ENCODE measurements around the gene DDX1. TPM values are rescaled to one million over a fixed set of nuclear protein-coding genes. Genes with fewer than 3 reads are reported as not detected.

DDX1 gene
- polyA plus RNA-seq, 2 donors, result 40.8 to 70.0 TPM

- no peaks in the 10 kb centered on the region for H3K4me1 ChIP-seq (ENCODE audit: control insufficient read depth in 2 of 2, insufficient read depth in 2 of 2, low read length in 1 of 2)
- no peaks in the 10 kb centered on the region for H3K9me3 ChIP-seq (ENCODE audit: control insufficient read depth in 2 of 2, insufficient read depth in 1 of 2, low read depth in 1 of 2, low read length in 1 of 2)
- 90 to 94% methylated on average over 10 of the region's 10 CpGs for WGBS, 2 donors
- peaks cover 6 to 8% of the 10 kb centered on the region in 2 donors for H3K36me3 ChIP-seq (ENCODE audit: control insufficient read depth in 2 of 2, insufficient read depth in 2 of 2, low read length in 1 of 2)
- no peak overlapping the region for H3K27ac ChIP-seq (ENCODE audit: low read depth in 2 of 2, low read length in 1 of 2)
- H3K4me3 ChIP-seq (ENCODE audit: low read depth in 1 of 2, low read length in 2 of 2), result no peak overlapping the region
- H3K27me3 ChIP-seq (ENCODE audit: control insufficient read depth in 1 of 2, insufficient read depth in 2 of 2, low read length in 2 of 2), result no peaks in the 10 kb centered on the region
Measured at GRCh38 chr2:15613736-15614429, 22.2 kb downstream of the DDX1 start.

GRCh38 chr2:15614545-15615300 is 23.1 kb downstream of the DDX1 start:
- Histone ChIP-seq H3K4me1 (ENCODE audit: control insufficient read depth in 2 of 2, insufficient read depth in 2 of 2, low read length in 1 of 2) (no peaks in the 10 kb centered on the region), H3K9me3 (ENCODE audit: control insufficient read depth in 2 of 2, insufficient read depth in 1 of 2, low read depth in 1 of 2, low read length in 1 of 2) (no peaks in the 10 kb centered on the region), H3K27me3 (ENCODE audit: control insufficient read depth in 1 of 2, insufficient read depth in 2 of 2, low read length in 2 of 2) (no peaks in the 10 kb centered on the region), H3K36me3 (ENCODE audit: control insufficient read depth in 2 of 2, insufficient read depth in 2 of 2, low read length in 1 of 2) (peaks cover 11 to 13% of the 10 kb centered on the region in 2 donors), H3K27ac (ENCODE audit: low read depth in 2 of 2, low read length in 1 of 2) (no peak overlapping the region), H3K4me3 (ENCODE audit: low read depth in 1 of 2, low read length in 2 of 2) (no peak overlapping the region)
- 88 to 90% methylated on average over 6 of the region's 6 CpGs for WGBS, 2 donors

GRCh38 chr2:15615301-15615920 is 23.7 kb downstream of the DDX1 start:
- peaks cover 11 to 13% of the 10 kb centered on the region in 2 donors for H3K36me3 ChIP-seq (ENCODE audit: control insufficient read depth in 2 of 2, insufficient read depth in 2 of 2, low read length in 1 of 2)
- 79 to 89% methylated on average over 3 of the region's 3 CpGs for WGBS, 2 donors

DNA sequence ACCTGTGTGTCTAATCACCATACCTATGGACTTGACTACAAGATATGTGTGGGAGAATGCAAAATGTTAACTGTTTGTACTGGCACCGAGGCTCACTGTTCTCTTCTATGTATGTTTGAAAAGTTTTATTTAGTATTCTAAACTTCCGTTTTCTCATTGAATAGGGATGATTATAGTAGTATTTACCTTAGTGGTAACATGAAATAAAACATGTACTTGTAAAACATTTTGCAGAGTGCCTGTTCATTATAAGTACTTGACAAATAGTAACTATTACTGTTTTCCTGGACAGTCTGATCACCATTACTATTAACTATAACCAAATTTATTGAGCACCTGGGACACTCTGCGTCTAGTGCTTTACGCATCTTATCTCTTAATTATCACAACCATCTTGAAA is 24.8 kb downstream of the DDX1 start:
- WGBS, 2 donors, result 84 to 91% methylated on average over 4 of the region's 4 CpGs
- Histone ChIP-seq H3K4me3 (ENCODE audit: low read depth in 1 of 2, low read length in 2 of 2) (no peak overlapping the region), H3K9me3 (ENCODE audit: control insufficient read depth in 2 of 2, insufficient read depth in 1 of 2, low read depth in 1 of 2, low read length in 1 of 2) (no peaks in the 10 kb centered on the region), H3K36me3 (ENCODE audit: control insufficient read depth in 2 of 2, insufficient read depth in 2 of 2, low read length in 1 of 2) (peaks cover 11 to 13% of the 10 kb centered on the region in 2 donors), H3K27ac (ENCODE audit: low read depth in 2 of 2, low read length in 1 of 2) (no peak overlapping the region), H3K27me3 (ENCODE audit: control insufficient read depth in 1 of 2, insufficient read depth in 2 of 2, low read length in 2 of 2) (no peaks in the 10 kb centered on the region), H3K4me1 (ENCODE audit: control insufficient read depth in 2 of 2, insufficient read depth in 2 of 2, low read length in 1 of 2) (no peaks in the 10 kb centered on the region)

More at GRCh38 chr2:15615301-15615920, 23.7 kb downstream of the DDX1 start:
- H3K4me3 ChIP-seq (ENCODE audit: low read depth in 1 of 2, low read length in 2 of 2), result no peak overlapping the region
- H3K4me1 ChIP-seq (ENCODE audit: control insufficient read depth in 2 of 2, insufficient read depth in 2 of 2, low read length in 1 of 2), result no peaks in the 10 kb centered on the region
- H3K27ac ChIP-seq (ENCODE audit: low read depth in 2 of 2, low read length in 1 of 2), result no peak overlapping the region
- H3K27me3 ChIP-seq (ENCODE audit: control insufficient read depth in 1 of 2, insufficient read depth in 2 of 2, low read length in 2 of 2), result no peaks in the 10 kb centered on the region
- no peaks in the 10 kb centered on the region for H3K9me3 ChIP-seq (ENCODE audit: control insufficient read depth in 2 of 2, insufficient read depth in 1 of 2, low read depth in 1 of 2, low read length in 1 of 2)

GRCh38 chr2:15616850-15617777 is 25.4 kb downstream of the DDX1 start:
- Histone ChIP-seq H3K4me3 (ENCODE audit: low read depth in 1 of 2, low read length in 2 of 2) (no peak overlapping the region), H3K27me3 (ENCODE audit: control insufficient read depth in 1 of 2, insufficient read depth in 2 of 2, low read length in 2 of 2) (no peaks in the 10 kb centered on the region), H3K36me3 (ENCODE audit: control insufficient read depth in 2 of 2, insufficient read depth in 2 of 2, low read length in 1 of 2) (peaks cover 11 to 13% of the 10 kb centered on the region in 2 donors), H3K4me1 (ENCODE audit: control insufficient read depth in 2 of 2, insufficient read depth in 2 of 2, low read length in 1 of 2) (no peaks in the 10 kb centered on the region), H3K9me3 (ENCODE audit: control insufficient read depth in 2 of 2, insufficient read depth in 1 of 2, low read depth in 1 of 2, low read length in 1 of 2) (no peaks in the 10 kb centered on the region), H3K27ac (ENCODE audit: low read depth in 2 of 2, low read length in 1 of 2) (no peak overlapping the region)
- WGBS, 2 donors, result 95% methylated on average over 3 of the region's 3 CpGs

DNA sequence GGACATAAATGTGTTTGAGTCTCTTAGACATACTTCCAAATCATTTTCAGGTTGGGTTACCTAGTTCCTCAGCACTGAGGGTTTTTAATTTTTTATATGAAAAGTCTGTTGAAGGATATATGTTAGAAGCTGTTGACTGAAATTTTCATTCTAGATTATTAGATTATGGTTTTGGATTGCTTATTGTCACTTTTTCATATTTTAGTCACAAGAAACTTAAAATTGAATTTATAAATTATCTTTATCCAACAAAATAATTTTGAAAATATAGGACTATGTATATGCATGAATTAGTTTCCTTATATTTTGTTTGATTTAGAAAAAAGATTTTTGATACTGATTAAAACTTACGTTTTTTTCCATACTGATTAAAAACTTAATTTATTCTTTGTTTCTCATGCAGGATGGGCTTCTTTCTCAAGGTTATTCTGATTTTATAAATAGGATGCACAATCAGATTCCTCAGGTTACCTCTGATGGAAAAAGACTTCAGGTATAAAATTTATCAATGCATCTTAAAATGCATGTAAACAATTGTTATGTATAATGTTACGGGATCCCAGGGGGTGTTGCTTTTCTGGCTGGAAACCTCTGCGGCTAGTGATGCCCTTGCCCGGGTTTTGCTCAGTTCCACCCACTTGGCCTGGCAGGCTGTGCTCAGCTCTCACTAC is 26.2 kb downstream of the DDX1 start:
- Histone ChIP-seq H3K36me3 (ENCODE audit: control insufficient read depth in 2 of 2, insufficient read depth in 2 of 2, low read length in 1 of 2) (peaks cover 11 to 13% of the 10 kb centered on the region in 2 donors), H3K4me1 (ENCODE audit: control insufficient read depth in 2 of 2, insufficient read depth in 2 of 2, low read length in 1 of 2) (no peaks in the 10 kb centered on the region), H3K9me3 (ENCODE audit: control insufficient read depth in 2 of 2, insufficient read depth in 1 of 2, low read depth in 1 of 2, low read length in 1 of 2) (no peaks in the 10 kb centered on the region), H3K27me3 (ENCODE audit: control insufficient read depth in 1 of 2, insufficient read depth in 2 of 2, low read length in 2 of 2) (no peaks in the 10 kb centered on the region), H3K4me3 (ENCODE audit: low read depth in 1 of 2, low read length in 2 of 2) (no peak overlapping the region), H3K27ac (ENCODE audit: low read depth in 2 of 2, low read length in 1 of 2) (no peak overlapping the region)
- WGBS, 2 donors, result 96 to 98% methylated on average over 4 of the region's 4 CpGs

DNA sequence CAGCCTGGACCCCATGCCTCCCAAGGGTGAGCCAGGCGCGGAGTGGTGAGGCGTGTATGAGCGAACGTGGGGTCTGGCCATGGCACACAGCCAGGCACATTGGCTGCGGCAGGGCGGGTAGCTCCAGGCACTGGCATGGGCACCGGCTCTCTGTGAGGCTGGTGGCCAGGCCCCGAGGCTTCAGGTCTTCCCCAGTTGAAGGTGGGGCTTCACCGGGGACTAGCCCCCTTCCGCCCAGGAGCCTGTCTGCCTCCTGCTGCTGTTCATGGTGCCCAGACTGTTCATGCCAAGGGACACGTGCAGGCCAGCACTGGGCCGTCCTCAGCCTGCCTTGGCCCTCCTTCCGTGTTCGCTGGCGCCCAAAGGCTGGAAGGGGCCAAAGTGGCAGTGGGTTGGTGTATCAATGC is 26.8 kb downstream of the DDX1 start:
- H3K9me3 ChIP-seq (ENCODE audit: control insufficient read depth in 2 of 2, insufficient read depth in 1 of 2, low read depth in 1 of 2, low read length in 1 of 2), result no peaks in the 10 kb centered on the region
- H3K27ac ChIP-seq (ENCODE audit: low read depth in 2 of 2, low read length in 1 of 2), result no peak overlapping the region
- H3K36me3 ChIP-seq (ENCODE audit: control insufficient read depth in 2 of 2, insufficient read depth in 2 of 2, low read length in 1 of 2), result peaks cover 11 to 13% of the 10 kb centered on the region in 2 donors
- 88 to 95% methylated on average over 16 of the region's 16 CpGs for WGBS, 2 donors
- no peaks in the 10 kb centered on the region for H3K4me1 ChIP-seq (ENCODE audit: control insufficient read depth in 2 of 2, insufficient read depth in 2 of 2, low read length in 1 of 2)
- no peak overlapping the region for H3K4me3 ChIP-seq (ENCODE audit: low read depth in 1 of 2, low read length in 2 of 2)
- H3K27me3 ChIP-seq (ENCODE audit: control insufficient read depth in 1 of 2, insufficient read depth in 2 of 2, low read length in 2 of 2), result no peaks in the 10 kb centered on the region

- Histone ChIP-seq H3K27me3 (ENCODE audit: control insufficient read depth in 1 of 2, insufficient read depth in 2 of 2, low read length in 2 of 2) (no peaks in the 10 kb centered on the region), H3K27ac (ENCODE audit: low read depth in 2 of 2, low read length in 1 of 2) (no peak overlapping the region), H3K4me1 (ENCODE audit: control insufficient read depth in 2 of 2, insufficient read depth in 2 of 2, low read length in 1 of 2) (no peaks in the 10 kb centered on the region), H3K9me3 (ENCODE audit: control insufficient read depth in 2 of 2, insufficient read depth in 1 of 2, low read depth in 1 of 2, low read length in 1 of 2) (no peaks in the 10 kb centered on the region), H3K36me3 (ENCODE audit: control insufficient read depth in 2 of 2, insufficient read depth in 2 of 2, low read length in 1 of 2) (peaks cover 11 to 13% of the 10 kb centered on the region in 2 donors), H3K4me3 (ENCODE audit: low read depth in 1 of 2, low read length in 2 of 2) (no peak overlapping the region)
- WGBS, 2 donors, result 97 to 99% methylated on average over 11 of the region's 11 CpGs
Measured at GRCh38 chr2:15619076-15619475, 27.4 kb downstream of the DDX1 start.
